ENCODE measurements around the gene REC8.

Gene REC8

GRCh38 chr14:24145690-24146452, 26.0 kb upstream of the REC8 start:
- no peak for DNase-seq
- TF ChIP-seq POLR2A (IDR thresholded peaks at IDR 0.05; ENCODE audit: low read length), result no peak
- no peak for TF ChIP-seq GATA1 (IDR thresholded peaks at IDR 0.05; ENCODE audit: low read depth, low read length)

GRCh38 chr14:24146453-24146977, 25.4 kb upstream of the REC8 start, which contains the start of gene PSME2:
PSME2 (minus strand) TSS chr14:24146610; CDS start chr14:24146581, 29 bp downstream.
- TF ChIP-seq POLR2A (IDR thresholded peaks at IDR 0.05; ENCODE audit: low read length) (no peak), GATA1 (IDR thresholded peaks at IDR 0.05; ENCODE audit: low read depth, low read length) (no peak)
- peak; percentile 89 to 90 for DNase-seq

DNA sequence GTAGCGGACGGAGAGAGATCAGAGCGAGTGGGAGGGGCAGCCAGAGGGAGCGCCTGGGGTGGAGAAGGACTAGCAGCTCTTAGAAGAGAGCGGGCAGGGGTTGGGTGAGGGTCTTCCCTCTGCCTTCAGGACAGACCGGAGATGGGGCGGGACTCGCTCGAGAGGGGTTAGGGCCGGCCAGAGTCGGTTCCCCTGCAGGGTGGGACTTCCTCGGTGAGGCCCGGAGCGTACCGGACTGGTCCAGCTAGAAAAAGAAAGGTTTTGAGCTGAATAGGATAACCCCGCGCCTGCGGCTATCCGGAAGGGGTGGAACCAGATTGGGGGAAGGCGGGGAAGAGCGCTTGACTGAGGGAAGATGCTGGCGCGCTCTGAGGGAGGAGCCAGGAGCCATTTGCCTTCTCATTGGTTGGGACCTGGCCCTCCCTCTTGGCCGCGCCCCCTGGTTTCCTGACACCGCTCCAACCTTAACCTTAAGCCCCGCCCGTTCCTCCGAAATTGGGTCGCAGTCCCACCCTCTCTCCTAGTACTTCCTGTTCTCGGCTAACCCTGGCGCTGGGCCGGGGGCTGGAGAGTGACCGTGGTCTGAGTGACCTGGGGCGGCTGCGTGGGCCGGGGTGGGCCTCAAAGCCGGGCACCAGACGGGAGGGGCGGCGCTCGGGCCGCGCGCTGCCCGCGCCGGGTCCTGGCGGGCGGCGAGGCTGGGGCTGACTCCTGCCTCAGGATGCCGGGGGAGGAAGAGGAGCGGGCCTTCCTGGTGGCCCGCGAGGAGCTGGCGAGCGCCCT, 24.7 kb upstream of the REC8 start, which contains the start of gene RNF31:
RNF31 (plus strand) TSS at position 521 of the 783 bp plus-strand sequence; CDS start at position 722, 201 bp downstream.
- TF ChIP-seq GATA1 (IDR thresholded peaks at IDR 0.05; ENCODE audit: low read depth, low read length) (no peak), POLR2A (IDR thresholded peaks at IDR 0.05; ENCODE audit: low read length) (peak; percentile 54)
- DNase-seq, result peak; percentile 98

DNA sequence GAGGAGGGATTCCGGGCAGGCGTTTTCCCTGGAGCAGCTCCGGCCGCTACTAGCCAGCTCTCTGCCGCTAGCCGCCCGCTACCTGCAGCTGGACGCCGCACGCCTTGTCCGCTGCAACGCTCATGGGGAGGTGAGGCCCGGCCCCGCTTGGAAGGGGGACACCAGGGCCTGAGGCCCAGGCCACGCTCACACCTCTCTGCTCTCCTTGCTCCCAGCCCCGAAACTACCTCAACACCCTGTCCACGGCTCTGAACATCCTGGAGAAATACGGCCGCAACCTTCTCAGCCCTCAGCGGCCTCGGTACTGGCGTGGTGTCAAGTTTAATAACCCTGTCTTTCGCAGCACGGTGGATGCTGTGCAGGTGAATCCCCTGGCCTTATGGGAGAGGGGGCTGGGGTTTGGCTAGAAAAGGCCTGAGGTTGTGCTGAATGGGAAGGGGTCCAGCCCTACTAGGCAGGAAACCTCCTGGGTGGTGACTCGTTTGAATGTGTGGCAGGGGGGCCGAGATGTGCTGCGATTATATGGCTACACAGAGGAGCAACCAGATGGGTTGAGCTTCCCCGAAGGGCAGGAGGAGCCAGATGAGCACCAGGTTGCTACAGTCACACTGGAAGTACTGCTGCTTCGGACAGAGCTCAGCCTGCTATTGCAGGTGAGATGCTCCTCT, 24.0 kb upstream of the REC8 start:
- peak in 1 of 2 experiments; percentile 64 for DNase-seq
- TF ChIP-seq POLR2A (IDR thresholded peaks at IDR 0.05; ENCODE audit: low read length) (no peak), GATA1 (IDR thresholded peaks at IDR 0.05; ENCODE audit: low read depth, low read length) (no peak)

GRCh38 chr14:24149302-24149969, 22.4 kb upstream of the REC8 start:
- TF ChIP-seq POLR2A (IDR thresholded peaks at IDR 0.05; ENCODE audit: low read length), result no peak
- TF ChIP-seq GATA1 (IDR thresholded peaks at IDR 0.05; ENCODE audit: low read depth, low read length), result no peak
- DNase-seq, result no peak

GRCh38 chr14:24150061-24150460, 21.8 kb upstream of the REC8 start:
- DNase-seq, result no peak
- TF ChIP-seq GATA1 (IDR thresholded peaks at IDR 0.05; ENCODE audit: low read depth, low read length) (no peak), POLR2A (IDR thresholded peaks at IDR 0.05; ENCODE audit: low read length) (no peak)

GRCh38 chr14:24150567-24150966, 21.3 kb upstream of the REC8 start:
- no peak for DNase-seq
- TF ChIP-seq POLR2A (IDR thresholded peaks at IDR 0.05; ENCODE audit: low read length) (no peak), GATA1 (IDR thresholded peaks at IDR 0.05; ENCODE audit: low read depth, low read length) (no peak)

- no peak for DNase-seq
- TF ChIP-seq GATA1 (IDR thresholded peaks at IDR 0.05; ENCODE audit: low read depth, low read length), result no peak
- no peak for TF ChIP-seq POLR2A (IDR thresholded peaks at IDR 0.05; ENCODE audit: low read length)
These were observed 20.9 kb upstream of the REC8 start for GRCh38 chr14:24150993-24151392.

- no peak for DNase-seq
- TF ChIP-seq GATA1 (IDR thresholded peaks at IDR 0.05; ENCODE audit: low read depth, low read length), result no peak
- no peak for TF ChIP-seq POLR2A (IDR thresholded peaks at IDR 0.05; ENCODE audit: low read length)
These were observed 20.3 kb upstream of the REC8 start for GRCh38 chr14:24151404-24152080.

- no peak for DNase-seq
- TF ChIP-seq POLR2A (IDR thresholded peaks at IDR 0.05; ENCODE audit: low read length) (no peak), GATA1 (IDR thresholded peaks at IDR 0.05; ENCODE audit: low read depth, low read length) (no peak)
These were observed 16.8 kb upstream of the REC8 start for GRCh38 chr14:24155100-24155499.

DNA sequence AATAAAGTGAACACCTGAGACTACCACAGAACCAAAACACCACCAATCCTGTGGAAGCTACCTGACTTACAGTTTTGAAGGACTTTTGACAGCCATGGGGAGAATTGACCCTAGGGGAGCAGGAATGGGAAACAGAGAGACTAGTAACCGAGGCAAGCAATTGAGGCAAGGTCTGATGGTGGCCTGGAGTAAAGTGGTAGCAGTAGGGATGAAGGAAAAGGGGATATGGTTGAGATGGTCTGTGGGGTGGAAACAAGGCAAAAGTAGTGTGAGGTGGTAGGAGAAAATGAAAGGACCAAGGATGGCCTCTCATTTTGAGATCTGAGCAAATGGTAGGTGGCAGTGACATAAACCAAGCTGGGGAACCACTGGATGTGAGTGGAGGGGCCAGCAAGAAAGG, 15.0 kb upstream of the REC8 start:
- TF ChIP-seq POLR2A (IDR thresholded peaks at IDR 0.05; ENCODE audit: low read length) (no peak), GATA1 (IDR thresholded peaks at IDR 0.05; ENCODE audit: low read depth, low read length) (no peak)
- no peak for DNase-seq

DNA sequence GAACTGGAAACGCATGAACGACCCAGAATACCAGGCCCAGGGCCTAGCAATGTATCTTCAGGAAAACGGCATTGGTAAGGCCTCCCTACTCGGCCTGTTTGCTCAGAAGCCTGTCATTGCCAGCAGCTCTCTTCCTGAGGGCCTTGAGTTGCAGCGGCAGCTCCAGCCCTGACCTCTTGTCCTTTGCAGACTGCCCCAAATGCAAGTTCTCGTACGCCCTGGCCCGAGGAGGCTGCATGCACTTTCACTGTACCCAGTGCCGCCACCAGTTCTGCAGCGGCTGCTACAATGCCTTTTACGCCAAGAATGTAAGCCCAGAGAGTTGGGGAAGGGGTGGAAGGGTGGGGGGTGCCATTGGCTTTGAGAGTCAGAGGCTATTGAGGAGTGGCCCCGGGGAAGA, 14.5 kb upstream of the REC8 start:
- TF ChIP-seq POLR2A (IDR thresholded peaks at IDR 0.05; ENCODE audit: low read length) (no peak), GATA1 (IDR thresholded peaks at IDR 0.05; ENCODE audit: low read depth, low read length) (no peak)
- DNase-seq, result no peak

All from erythroblast (primary cell).